Measurements from ENCODE around the gene RNU6-8.

RNU6-8 gene

DNA sequence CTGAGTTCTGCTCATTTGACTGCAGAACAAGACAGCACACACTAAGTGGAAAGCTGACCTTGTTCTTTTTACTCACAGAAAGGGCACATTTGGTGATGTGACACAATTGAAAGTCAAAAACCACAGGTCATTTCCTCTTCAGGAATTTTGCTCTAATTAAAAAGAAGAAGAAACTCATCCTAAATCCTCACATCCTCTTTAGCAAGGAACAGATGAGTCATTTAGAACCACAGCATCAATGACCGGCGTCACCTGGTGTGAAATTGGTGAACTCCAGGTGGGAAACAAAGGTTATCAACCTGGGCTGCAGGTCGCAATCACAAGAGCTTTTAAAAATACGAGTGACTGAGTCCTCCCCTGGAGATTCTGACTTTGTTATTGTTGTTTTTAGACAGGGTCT lies 2.9 kb upstream of the RNU6-8 start:
- H3K9me3 ChIP-seq (ENCODE audit: insufficient read depth, low read depth, low read length) = peaks cover 3% of the 10 kb centered on the region
- no peak overlapping the region for H3K4me3 ChIP-seq (ENCODE audit: low read depth, low read length)
- no peaks in the 10 kb centered on the region for H3K79me2 ChIP-seq (ENCODE audit: control insufficient read depth, insufficient read depth, low read length, poor library complexity)
- no peak overlapping the region for H3K4me2 ChIP-seq (ENCODE audit: low read length)
- peak in 1 of 2 donors; percentile 19 for DNase-seq
- H4K8ac ChIP-seq (ENCODE audit: low read depth, low read length) = no peak overlapping the region
- H3K79me1 ChIP-seq (ENCODE audit: low read length) = peaks cover 4% of the 10 kb centered on the region
- H3K36me3 ChIP-seq (ENCODE audit: control insufficient read depth in 1 of 2, insufficient read depth in 2 of 2, low read length in 2 of 2) = no peaks in the 10 kb centered on the region
- no peaks in the 10 kb centered on the region for H3K4me1 ChIP-seq (ENCODE audit: control insufficient read depth in 1 of 2, insufficient read depth in 2 of 2, low read length in 2 of 2)
- no CpG with 5 or more reads among the region's 4 CpGs for WGBS (ENCODE audit: extremely low coverage, insufficient coverage, insufficient read length)
- no peak overlapping the region for H3K27ac ChIP-seq (ENCODE audit: low read depth, low read length)
- H4K91ac ChIP-seq (ENCODE audit: low read depth, low read length) = no peak overlapping the region
- H2BK120ac ChIP-seq (ENCODE audit: insufficient read depth, low read length, poor library complexity) = no peak overlapping the region
- no peak overlapping the region for H2AK5ac ChIP-seq (ENCODE audit: low read length)
- H3K9ac ChIP-seq (ENCODE audit: low read length) = no peak overlapping the region
- no peak overlapping the region for H3K4ac ChIP-seq (ENCODE audit: low read depth, low read length)
- H3K23ac ChIP-seq (ENCODE audit: low read length) = no peak overlapping the region
- no peak overlapping the region for H2BK5ac ChIP-seq (ENCODE audit: low read depth, low read length, poor library complexity)
- no peak overlapping the region for H3K18ac ChIP-seq (ENCODE audit: low read length)
- H3K14ac ChIP-seq (ENCODE audit: low read length) = no peak overlapping the region
- no peak overlapping the region for H2BK12ac ChIP-seq (ENCODE audit: low read length)
- no peak overlapping the region for H2AFZ ChIP-seq (ENCODE audit: insufficient read depth, low read length, poor library complexity)
- H4K12ac ChIP-seq (ENCODE audit: low read depth, low read length) = no peak overlapping the region
- H3K27me3 ChIP-seq (ENCODE audit: insufficient read depth, low read length) = no peaks in the 10 kb centered on the region

DNA sequence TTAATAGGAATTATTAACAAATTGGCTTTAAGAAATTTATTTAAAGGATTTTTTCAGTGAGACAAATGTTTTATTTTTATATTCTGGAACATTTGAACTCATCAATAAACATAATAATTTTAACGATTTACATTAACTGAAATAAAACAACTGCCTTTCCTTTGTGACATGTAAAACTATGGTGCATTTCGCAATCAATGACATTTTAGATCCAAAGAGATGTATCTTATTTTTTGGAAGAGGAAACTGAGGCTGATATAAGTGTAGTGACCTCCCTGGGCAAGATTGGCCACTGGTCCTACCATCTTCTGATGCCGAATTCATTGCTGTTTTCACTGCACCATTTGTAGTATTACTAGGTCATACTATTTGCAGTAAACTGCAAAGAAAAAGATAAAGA lies 2.5 kb upstream of the RNU6-8 start:
- peaks cover 4% of the 10 kb centered on the region for H3K79me1 ChIP-seq (ENCODE audit: low read length)
- no peak overlapping the region for H3K9ac ChIP-seq (ENCODE audit: low read length)
- H4K12ac ChIP-seq (ENCODE audit: low read depth, low read length) = no peak overlapping the region
- no peak overlapping the region for H3K14ac ChIP-seq (ENCODE audit: low read length)
- H3K9me3 ChIP-seq (ENCODE audit: insufficient read depth, low read depth, low read length) = peaks cover 3% of the 10 kb centered on the region
- H3K4me2 ChIP-seq (ENCODE audit: low read length) = no peak overlapping the region
- H3K36me3 ChIP-seq (ENCODE audit: control insufficient read depth in 1 of 2, insufficient read depth in 2 of 2, low read length in 2 of 2) = no peaks in the 10 kb centered on the region
- no peak overlapping the region for H2BK5ac ChIP-seq (ENCODE audit: low read depth, low read length, poor library complexity)
- WGBS (ENCODE audit: extremely low coverage, insufficient coverage, insufficient read length) = no CpG with 5 or more reads among the region's 3 CpGs
- no peaks in the 10 kb centered on the region for H3K27me3 ChIP-seq (ENCODE audit: insufficient read depth, low read length)
- no peak overlapping the region for H3K23ac ChIP-seq (ENCODE audit: low read length)
- no peak overlapping the region for H3K18ac ChIP-seq (ENCODE audit: low read length)
- H4K8ac ChIP-seq (ENCODE audit: low read depth, low read length) = no peak overlapping the region
- no peak overlapping the region for H4K91ac ChIP-seq (ENCODE audit: low read depth, low read length)
- DNase-seq = no peak
- H3K4me1 ChIP-seq (ENCODE audit: control insufficient read depth in 1 of 2, insufficient read depth in 2 of 2, low read length in 2 of 2) = no peaks in the 10 kb centered on the region
- no peak overlapping the region for H2AK5ac ChIP-seq (ENCODE audit: low read length)
- H2BK120ac ChIP-seq (ENCODE audit: insufficient read depth, low read length, poor library complexity) = no peak overlapping the region
- no peak overlapping the region for H2AFZ ChIP-seq (ENCODE audit: insufficient read depth, low read length, poor library complexity)
- no peak overlapping the region for H3K27ac ChIP-seq (ENCODE audit: low read depth, low read length)
- H3K4me3 ChIP-seq (ENCODE audit: low read depth, low read length) = no peak overlapping the region
- H3K4ac ChIP-seq (ENCODE audit: low read depth, low read length) = no peak overlapping the region
- no peak overlapping the region for H2BK12ac ChIP-seq (ENCODE audit: low read length)
- H3K79me2 ChIP-seq (ENCODE audit: control insufficient read depth, insufficient read depth, low read length, poor library complexity) = no peaks in the 10 kb centered on the region

DNA sequence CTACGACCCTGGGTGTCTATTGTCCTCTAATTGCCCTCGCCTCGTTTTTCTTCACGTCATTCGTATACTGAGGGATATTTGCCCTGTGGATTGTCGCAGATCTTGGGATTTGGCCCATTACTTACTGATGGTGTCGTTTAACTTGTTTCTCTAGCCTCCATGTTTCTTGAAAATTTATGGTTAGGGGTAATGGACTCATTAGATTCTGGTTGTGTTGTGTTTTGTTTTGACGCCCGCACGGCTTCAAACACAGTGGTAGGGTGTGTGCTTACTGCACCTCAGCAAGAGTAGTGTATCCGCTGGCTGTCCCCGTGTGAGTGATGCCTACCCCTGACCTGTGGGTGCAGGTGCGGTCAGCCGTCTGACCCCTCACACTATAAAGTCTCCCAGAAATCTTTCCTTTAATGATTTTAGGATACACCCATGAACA lies 874 bp upstream of the RNU6-8 start:
- Histone ChIP-seq H2BK5ac (ENCODE audit: low read depth, low read length, poor library complexity) (no peak overlapping the region), H3K27me3 (ENCODE audit: insufficient read depth, low read length) (no peaks in the 10 kb centered on the region), H3K79me1 (ENCODE audit: low read length) (peaks cover 4% of the 10 kb centered on the region), H4K8ac (ENCODE audit: low read depth, low read length) (no peak overlapping the region), H4K12ac (ENCODE audit: low read depth, low read length) (no peak overlapping the region), H3K18ac (ENCODE audit: low read length) (no peak overlapping the region), H2BK12ac (ENCODE audit: low read length) (no peak overlapping the region), H3K36me3 (ENCODE audit: control insufficient read depth in 1 of 2, insufficient read depth in 2 of 2, low read length in 2 of 2) (no peaks in the 10 kb centered on the region), H3K4me1 (ENCODE audit: control insufficient read depth in 1 of 2, insufficient read depth in 2 of 2, low read length in 2 of 2) (no peaks in the 10 kb centered on the region), H3K14ac (ENCODE audit: low read length) (no peak overlapping the region), H3K9me3 (ENCODE audit: insufficient read depth, low read depth, low read length) (peaks cover 3% of the 10 kb centered on the region), H2BK120ac (ENCODE audit: insufficient read depth, low read length, poor library complexity) (no peak overlapping the region), H2AK5ac (ENCODE audit: low read length) (no peak overlapping the region), H4K91ac (ENCODE audit: low read depth, low read length) (no peak overlapping the region), H3K4me2 (ENCODE audit: low read length) (peak overlapping the region; percentile 67), H2AFZ (ENCODE audit: insufficient read depth, low read length, poor library complexity) (peak overlapping the region; percentile 64), H3K4me3 (ENCODE audit: low read depth, low read length) (peak overlapping the region; percentile 63), H3K9ac (ENCODE audit: low read length) (no peak overlapping the region), H3K4ac (ENCODE audit: low read depth, low read length) (no peak overlapping the region), H3K79me2 (ENCODE audit: control insufficient read depth, insufficient read depth, low read length, poor library complexity) (no peaks in the 10 kb centered on the region), H3K23ac (ENCODE audit: low read length) (no peak overlapping the region), H3K27ac (ENCODE audit: low read depth, low read length) (no peak overlapping the region)
- no CpG with 5 or more reads among the region's 14 CpGs for WGBS (ENCODE audit: extremely low coverage, insufficient coverage, insufficient read length)
- DNase-seq = no peak

DNA sequence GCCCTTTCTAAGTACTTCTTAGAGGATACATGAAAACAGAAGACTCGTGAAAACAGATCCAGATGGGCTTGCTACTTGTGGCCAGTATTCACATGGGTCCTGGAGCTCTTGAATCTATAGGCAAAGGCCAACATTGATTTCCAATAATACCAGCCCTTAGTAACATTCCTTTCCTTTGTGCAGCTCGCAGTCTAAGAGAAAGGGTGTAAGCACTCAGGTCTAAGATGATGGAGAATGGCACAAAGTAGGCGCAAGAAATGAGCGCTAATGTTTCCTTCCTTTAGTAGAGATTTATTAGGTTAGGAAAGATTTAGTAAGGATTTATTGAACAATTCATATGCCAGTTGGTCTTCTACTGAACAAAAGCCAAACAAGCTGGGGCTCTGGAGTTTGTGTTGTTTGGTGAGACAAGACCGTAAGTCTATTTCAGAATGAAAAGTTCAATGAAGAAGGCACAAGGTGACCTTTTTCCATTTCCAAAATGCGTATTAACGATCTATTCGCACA lies 525 bp downstream of the RNU6-8 start:
- WGBS (ENCODE audit: extremely low coverage, insufficient coverage, insufficient read length) = no CpG with 5 or more reads among the region's 8 CpGs
- no peak overlapping the region for H4K8ac ChIP-seq (ENCODE audit: low read depth, low read length)

More for the DNA sequence above, 525 bp downstream of the RNU6-8 start:
- Histone ChIP-seq H3K4me3 (ENCODE audit: low read depth, low read length) (no peak overlapping the region), H3K27ac (ENCODE audit: low read depth, low read length) (no peak overlapping the region), H3K36me3 (ENCODE audit: control insufficient read depth in 1 of 2, insufficient read depth in 2 of 2, low read length in 2 of 2) (no peaks in the 10 kb centered on the region), H3K18ac (ENCODE audit: low read length) (no peak overlapping the region), H3K4ac (ENCODE audit: low read depth, low read length) (no peak overlapping the region), H3K79me1 (ENCODE audit: low read length) (peaks cover 4% of the 10 kb centered on the region), H3K4me1 (ENCODE audit: control insufficient read depth in 1 of 2, insufficient read depth in 2 of 2, low read length in 2 of 2) (no peaks in the 10 kb centered on the region), H3K27me3 (ENCODE audit: insufficient read depth, low read length) (no peaks in the 10 kb centered on the region), H3K9ac (ENCODE audit: low read length) (no peak overlapping the region), H2AK5ac (ENCODE audit: low read length) (no peak overlapping the region), H2BK5ac (ENCODE audit: low read depth, low read length, poor library complexity) (no peak overlapping the region), H3K9me3 (ENCODE audit: insufficient read depth, low read depth, low read length) (peaks cover 3% of the 10 kb centered on the region), H2BK12ac (ENCODE audit: low read length) (no peak overlapping the region), H4K12ac (ENCODE audit: low read depth, low read length) (no peak overlapping the region), H3K4me2 (ENCODE audit: low read length) (peak overlapping the region; percentile 99), H2AFZ (ENCODE audit: insufficient read depth, low read length, poor library complexity) (no peak overlapping the region), H2BK120ac (ENCODE audit: insufficient read depth, low read length, poor library complexity) (no peak overlapping the region), H3K14ac (ENCODE audit: low read length) (no peak overlapping the region), H4K91ac (ENCODE audit: low read depth, low read length) (no peak overlapping the region), H3K23ac (ENCODE audit: low read length) (no peak overlapping the region), H3K79me2 (ENCODE audit: control insufficient read depth, insufficient read depth, low read length, poor library complexity) (no peaks in the 10 kb centered on the region)
- DNase-seq = no peak

Measured in trophoblast cell (in vitro differentiated cells and primary cell).